ENCODE data around the gene ERCC6L2.

The ERCC6L2 gene

DNA sequence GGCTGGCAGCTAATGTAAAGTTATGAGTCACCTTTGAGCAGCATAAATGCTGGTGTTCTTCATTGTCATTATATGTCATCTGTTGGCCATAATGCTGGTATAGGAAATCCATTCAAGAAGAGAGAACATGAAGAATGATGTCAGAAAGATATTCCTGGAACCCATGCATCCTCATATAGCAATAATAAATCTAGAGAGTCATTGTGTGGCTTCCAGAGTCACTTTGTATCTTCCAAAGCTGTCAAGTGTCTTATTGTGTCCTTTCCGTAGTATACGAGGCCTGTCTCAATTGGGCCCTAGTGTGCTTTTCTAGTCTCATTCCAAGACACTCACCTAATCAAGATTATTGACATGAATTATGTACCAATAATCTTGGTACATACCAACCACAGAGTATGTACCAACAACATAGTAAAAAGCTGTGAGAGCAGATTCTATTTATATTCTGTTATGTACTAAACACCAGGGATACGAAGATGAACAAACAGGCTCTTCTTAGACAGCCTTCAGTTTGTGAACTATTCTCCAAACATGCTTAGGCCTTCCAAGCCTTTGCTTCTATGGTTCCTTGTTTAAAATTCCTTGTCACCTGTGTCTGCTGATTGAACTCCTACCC, 110.1 kb downstream of the ERCC6L2 start:
- no peak for DNase-seq

DNA sequence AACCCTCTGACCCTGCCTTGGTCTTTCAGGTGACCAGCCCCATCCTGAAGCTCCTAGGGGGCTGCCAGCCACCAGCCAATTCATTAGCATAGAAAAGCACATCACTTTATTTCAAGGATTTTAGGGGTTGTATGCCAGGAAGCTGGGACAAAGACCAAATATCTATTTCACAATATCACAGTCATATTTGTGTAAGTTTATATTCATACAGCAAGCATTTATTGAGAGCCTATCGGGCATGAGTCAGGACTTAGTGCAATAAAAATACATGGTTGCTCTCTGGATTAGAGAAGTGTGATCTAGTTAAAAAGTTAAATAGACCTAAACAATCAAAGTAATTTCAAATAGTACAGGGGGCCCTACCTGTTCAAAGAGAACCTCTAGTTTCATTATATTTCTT, 113.8 kb downstream of the ERCC6L2 start:
- DNase-seq: no peak

DNA sequence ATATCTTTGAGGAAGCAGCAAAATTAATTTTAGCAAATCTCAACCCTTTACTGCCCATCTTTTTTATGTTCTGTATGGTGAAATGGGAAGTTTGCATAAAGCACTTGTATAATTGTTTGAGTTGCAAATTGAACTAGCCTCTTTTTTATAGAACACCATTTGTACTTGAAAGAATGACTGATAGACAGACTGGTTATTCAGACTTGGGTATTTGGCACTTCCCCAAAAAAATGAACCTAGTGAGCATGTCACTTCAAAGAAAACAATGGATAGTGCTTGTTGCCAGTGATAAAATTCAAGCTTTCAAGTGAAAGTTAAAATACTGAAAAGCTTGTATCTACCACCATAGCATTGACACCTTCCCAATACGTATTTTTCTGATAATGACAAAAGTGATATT, 115.8 kb downstream of the ERCC6L2 start:
- DNase-seq: no peak

DNA sequence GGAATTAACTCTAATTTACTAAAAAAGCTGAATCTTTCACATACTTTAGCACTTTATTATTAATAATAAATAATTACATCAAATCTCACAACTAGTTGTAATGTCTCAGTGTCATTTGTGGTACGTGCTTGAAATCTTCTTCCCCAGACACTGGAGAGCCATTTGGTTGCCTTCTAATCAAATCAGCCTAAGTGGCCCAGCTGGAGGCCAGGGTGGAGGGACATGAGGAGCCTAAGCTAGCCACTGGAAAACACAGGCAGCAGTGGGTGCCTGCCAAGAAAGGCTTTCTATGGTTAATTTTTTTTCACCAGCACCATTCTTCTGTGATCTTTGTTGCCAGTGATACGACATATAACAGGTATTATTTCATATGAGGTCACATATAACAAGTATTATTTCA, 117.0 kb downstream of the ERCC6L2 start:
- DNase-seq: no peak

DNA sequence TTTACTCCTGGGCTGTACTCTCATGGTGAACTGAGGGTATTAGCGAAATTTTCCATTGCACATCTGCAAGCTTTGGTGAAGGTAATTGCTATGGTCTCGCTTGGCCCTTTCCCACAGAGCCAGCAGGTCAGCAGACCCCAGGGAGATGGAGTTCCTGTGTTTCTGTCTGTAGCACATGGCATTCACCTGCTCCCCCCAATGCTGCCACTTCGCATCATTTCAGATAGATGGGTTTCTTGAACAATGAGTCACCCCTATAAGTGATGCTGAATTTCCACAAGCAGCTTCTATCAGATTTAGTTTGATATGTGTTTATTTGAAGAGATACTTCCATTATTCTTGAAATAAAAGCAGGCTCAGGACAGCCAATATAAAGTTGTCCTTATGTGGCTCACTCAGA, 117.8 kb downstream of the ERCC6L2 start:
- DNase-seq: no peak

DNA sequence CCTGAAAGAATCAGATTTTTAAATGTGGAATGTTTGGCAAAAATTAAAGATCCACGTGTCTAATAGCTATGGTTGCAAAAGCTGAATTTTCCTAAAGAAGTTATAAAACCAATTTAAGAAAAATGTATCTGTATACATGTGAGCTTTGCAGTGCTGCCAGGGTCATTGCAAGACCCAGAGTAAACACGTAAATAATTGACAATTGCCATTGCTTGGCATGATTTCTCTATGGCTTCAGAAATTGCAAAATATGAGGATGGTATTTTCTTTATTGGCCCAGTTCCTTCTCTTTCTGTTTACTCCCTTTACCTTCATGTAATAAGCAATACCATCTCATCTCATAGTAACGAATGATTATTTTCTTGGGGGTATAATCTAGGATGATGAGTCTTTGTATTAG, 123.9 kb downstream of the ERCC6L2 start:
- DNase-seq: no peak

DNA sequence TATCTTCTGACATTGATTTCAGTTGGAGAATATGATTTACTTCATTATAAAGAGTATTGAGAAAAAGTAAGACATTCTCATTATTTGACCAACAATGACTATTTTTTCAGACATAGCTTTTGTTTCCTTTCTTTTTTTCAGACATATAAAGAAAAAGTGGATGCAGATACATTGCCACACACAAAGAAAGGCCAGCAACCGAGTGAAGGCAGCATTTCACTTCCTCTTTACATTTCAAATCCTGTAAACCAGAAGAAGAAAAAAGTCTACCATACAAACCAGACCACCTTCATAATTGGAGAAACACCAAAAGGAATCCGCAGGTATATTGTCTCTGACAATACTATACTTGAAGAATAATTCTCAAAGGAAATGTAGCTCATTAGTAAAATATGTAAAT, 128.9 kb downstream of the ERCC6L2 start:
- no peak for DNase-seq

DNA sequence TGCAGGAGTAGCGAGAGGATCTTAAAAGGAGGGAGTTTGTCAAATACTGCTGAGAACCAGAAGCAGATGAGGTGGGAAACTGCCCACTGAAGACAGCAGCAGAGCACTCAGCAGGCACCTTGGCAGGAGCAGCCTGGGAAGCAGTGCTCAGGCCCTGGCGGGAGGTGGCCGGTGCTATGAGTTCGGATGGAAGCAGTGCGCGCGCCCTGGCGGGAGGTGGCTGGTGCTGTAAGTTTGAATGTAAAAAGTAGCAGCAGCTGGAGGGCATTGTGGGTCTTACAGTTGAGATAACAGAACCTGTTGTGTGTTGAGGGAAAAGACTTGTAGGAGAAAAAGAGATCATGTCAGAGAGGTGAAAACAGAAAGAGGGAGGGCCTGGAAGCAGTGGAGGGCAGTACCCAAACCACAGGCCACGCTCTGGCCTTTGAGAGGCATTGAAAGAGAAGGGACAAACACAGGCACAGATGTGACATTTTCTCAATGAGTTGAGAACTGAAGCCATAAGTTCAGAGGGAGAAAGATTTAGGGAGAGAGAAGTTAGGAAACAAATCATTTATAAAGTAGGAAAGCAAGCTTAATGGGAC, 130.9 kb downstream of the ERCC6L2 start:
- DNase-seq: peak; percentile 32

DNA sequence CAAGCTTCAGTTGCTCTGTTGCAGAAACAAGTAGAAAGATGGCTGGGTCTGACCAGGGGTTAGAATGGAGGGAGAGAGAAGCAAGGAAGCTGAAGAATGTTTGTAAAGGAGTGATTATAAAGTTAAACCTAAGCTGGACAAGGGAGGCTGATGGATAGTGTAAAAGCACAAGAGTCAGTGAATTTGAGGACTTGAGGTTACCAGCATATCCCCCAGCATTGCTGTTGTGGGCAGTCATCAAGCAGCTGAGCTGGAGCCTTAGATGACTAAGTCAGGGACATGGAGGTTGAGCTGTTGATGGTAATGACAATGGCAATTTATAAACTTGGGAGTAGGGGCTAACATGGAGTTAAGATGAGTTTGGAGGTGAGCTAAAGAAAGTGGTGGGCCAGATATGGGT, 131.5 kb downstream of the ERCC6L2 start:
- DNase-seq: no peak

DNA sequence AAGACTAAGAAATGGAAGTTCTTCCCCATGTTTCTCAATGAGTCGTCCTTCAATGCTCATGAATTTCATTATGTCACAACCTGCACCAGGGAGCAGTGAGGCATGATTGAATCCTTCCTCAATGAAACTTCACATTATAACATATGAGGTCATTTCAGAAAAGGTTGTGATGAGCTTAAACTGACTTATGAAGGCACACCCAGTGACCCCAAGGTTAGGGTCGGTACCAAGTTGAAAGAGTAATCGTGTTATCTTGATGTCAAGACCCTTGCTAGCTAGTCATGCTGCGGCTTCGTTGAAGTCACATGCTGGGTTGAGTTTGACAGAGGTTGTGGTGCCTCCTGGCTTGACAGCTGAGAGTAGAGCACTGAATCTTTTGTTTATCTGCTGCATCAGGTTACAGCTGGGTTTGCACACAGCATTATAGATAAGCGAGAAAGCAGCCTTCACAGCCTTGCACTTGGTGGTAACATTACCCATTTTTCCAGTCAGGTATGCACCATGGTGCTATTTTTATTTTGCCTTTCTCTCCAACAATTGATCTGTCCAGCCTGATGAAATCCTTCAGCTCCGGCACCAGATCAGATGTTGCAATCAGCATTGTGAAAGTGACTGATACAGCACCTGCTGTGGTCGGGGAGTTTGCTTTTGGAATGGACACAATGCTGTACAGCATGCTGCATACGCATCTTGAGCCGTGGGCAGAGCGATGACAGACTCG, 133.2 kb downstream of the ERCC6L2 start:
- DNase-seq: no peak

DNA sequence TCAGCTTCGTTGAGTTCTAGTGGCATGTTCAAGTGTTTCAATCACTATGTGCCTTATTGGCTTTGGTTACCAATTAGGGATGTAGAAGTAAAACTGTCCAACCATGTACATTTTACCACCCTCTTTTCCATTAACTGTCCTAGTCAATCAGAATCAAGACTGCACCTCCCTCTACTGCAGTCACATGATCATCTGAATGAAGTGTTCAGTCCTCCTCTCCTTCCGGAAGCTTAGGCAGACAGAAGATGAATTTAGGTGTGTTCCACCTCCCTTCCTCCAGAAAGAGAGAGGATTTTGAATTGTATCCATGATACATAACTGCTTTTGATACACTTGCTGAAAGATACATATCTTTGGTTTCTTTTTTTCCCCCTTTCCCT, 133.7 kb downstream of the ERCC6L2 start:
- DNase-seq: no peak

DNA sequence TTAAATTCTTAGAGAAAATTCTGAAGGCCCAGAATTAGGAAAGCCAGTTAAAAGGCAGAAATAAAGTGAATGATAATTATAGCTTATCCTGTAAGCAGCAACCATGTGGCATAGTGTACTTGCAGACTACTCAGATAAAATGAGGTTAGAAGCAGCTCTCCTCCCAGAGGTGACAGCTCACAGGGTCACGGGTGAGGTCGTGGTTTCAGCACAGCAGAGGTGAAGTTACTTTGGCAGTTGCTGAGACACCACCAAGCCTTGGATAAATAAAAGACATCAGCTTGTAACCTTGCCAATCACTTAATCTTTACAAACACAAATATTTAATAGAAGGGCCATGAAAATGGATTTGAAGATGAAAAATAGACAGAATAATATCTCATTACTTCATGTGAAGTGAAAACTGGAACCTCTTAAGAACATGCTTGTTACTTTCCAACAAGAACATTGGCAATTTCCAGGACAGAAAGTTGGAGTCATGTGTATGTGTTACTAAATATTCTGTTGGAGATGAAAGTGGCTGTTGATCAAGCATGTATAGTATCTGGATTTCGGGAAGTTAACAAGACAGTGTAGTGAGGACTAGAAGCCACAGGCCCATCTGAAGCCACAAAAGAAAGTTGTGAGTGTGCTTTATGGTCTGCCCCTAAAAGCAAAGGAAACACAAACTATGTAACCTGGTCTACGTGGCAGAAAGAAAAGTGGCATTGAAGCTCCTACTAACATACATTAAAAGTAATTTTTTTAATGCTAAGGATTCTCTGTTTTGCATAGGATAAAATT, 134.4 kb downstream of the ERCC6L2 start:
- DNase-seq: peak; percentile 68

DNA sequence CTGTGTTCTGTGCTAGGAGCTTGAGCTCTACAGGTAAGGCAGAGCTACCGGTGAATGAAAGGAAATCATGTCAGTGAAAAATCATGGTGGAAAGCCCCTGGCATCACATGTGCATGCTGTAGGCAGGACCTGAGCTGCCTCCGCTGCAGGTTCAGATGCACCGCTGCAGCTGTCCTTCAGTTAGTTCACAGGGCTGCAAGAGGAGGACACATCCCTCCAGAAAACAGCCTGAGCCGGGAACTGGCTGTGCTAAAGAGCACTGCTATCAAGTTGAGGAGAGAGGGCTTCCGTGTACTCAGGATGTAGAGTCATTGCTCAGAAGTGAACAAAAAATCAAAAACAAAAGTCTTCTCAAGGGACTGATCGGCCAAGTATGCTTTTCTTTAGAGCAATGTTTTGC, 138.6 kb downstream of the ERCC6L2 start:
- no peak for DNase-seq

DNA sequence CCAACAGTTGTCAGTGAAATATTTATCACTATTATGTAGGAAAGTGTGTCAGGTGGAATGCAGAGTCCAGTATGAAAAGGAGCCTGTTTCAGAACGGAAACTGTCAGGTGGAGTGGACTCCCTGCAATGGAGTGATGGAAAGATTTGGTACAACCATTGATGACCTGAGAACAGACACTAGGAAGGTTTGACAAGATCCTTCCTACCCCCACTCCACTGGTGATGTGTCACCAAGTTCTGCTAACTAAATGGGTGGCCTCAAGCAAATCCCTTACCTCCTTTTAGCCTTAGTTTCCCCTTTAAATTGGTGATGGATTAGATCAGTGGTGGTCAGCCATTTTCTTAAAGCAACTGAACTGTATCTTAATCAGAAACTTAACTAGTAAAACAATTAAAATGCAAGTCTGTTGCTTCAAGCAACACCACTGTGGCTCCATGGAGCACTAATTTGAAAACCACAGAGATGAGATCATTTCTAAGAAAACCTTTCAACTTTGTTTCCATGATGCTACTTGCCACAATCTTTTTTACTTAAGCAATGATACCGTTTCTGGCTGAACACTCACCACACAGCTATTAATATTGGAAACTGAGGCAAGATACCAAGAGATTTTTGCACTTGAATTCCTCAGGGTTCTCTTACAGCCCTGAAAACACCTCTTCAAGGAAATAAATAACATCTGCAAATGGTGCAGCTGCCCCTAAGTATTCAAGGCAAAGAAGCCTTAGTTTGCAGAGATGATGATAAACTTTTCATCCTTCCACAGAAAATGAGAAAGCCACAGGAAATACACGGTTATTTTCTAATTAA, 140.6 kb downstream of the ERCC6L2 start:
- peak; percentile 62 for DNase-seq

Data from hematopoietic multipotent progenitor cell treated with erythropoietin and hydrocortisone succinate and interleukin-3 and kit ligand, for 8 days (in vitro differentiated cells).